ENCODE data around the gene NOC4L.

The NOC4L gene

GRCh38 chr12:132167611-132168310 is 23.5 kb downstream of the NOC4L start:
- Histone ChIP-seq H3F3A (ENCODE audit: insufficient read depth, low read length) (no peaks in the 10 kb centered on the region), H3K36me3 (ENCODE audit: insufficient read depth, low read length) (no peaks in the 10 kb centered on the region), H3K4me3 (ENCODE audit: low read depth, low read length, poor library complexity, severe bottlenecking) (no peak overlapping the region), H2AFZ (ENCODE audit: low read length) (no peak overlapping the region), H3K27me3 (ENCODE audit: insufficient read depth, low read length) (no peaks in the 10 kb centered on the region), H3K79me2 (ENCODE audit: insufficient read depth, low read length) (no peaks in the 10 kb centered on the region), H3K9me3 (ENCODE audit: low read length) (no peaks in the 10 kb centered on the region), H4K20me1 (ENCODE audit: insufficient read depth, low read length) (no peaks in the 10 kb centered on the region), H3K27ac (ENCODE audit: low read depth, low read length, poor library complexity, severe bottlenecking) (no peak overlapping the region), H3K4me1 (ENCODE audit: insufficient read depth, low read length, severe bottlenecking) (no peaks in the 10 kb centered on the region), H3K9me2 (ENCODE audit: low read depth, low read length) (no peaks in the 10 kb centered on the region), H3K4me2 (ENCODE audit: low read length) (peak overlapping the region; percentile 28; the same call in 1 of the 2 replicates), H3K9ac (ENCODE audit: low read length) (no peak overlapping the region)
- TF ChIP-seq CTCF (IDR thresholded peaks at IDR 0.05; ENCODE audit: low read length) (no peak), EZH2 (IDR thresholded peaks at IDR 0.05; ENCODE audit: borderline replicate concordance, low read length) (no peak)

GRCh38 chr12:132168311-132169031 is 24.2 kb downstream of the NOC4L start:
- no peaks in the 10 kb centered on the region for H3K9me2 ChIP-seq (ENCODE audit: low read depth, low read length)
- H4K20me1 ChIP-seq (ENCODE audit: insufficient read depth, low read length): no peaks in the 10 kb centered on the region
- no peaks in the 10 kb centered on the region for H3K4me1 ChIP-seq (ENCODE audit: insufficient read depth, low read length, severe bottlenecking)
- no peaks in the 10 kb centered on the region for H3F3A ChIP-seq (ENCODE audit: insufficient read depth, low read length)
- H3K27ac ChIP-seq (ENCODE audit: low read depth, low read length, poor library complexity, severe bottlenecking): no peak overlapping the region
- H3K27me3 ChIP-seq (ENCODE audit: insufficient read depth, low read length): no peaks in the 10 kb centered on the region
- H3K9ac ChIP-seq (ENCODE audit: low read length): no peak overlapping the region
- H3K79me2 ChIP-seq (ENCODE audit: insufficient read depth, low read length): no peaks in the 10 kb centered on the region
- H2AFZ ChIP-seq (ENCODE audit: low read length): no peak overlapping the region
- no peaks in the 10 kb centered on the region for H3K9me3 ChIP-seq (ENCODE audit: low read length)
- H3K4me2 ChIP-seq (ENCODE audit: low read length): no peak overlapping the region
- no peaks in the 10 kb centered on the region for H3K36me3 ChIP-seq (ENCODE audit: insufficient read depth, low read length)
- no peak for TF ChIP-seq CTCF (IDR thresholded peaks at IDR 0.05; ENCODE audit: low read length)
- TF ChIP-seq EZH2 (IDR thresholded peaks at IDR 0.05; ENCODE audit: borderline replicate concordance, low read length): no peak
- H3K4me3 ChIP-seq (ENCODE audit: low read depth, low read length, poor library complexity, severe bottlenecking): no peak overlapping the region

- Histone ChIP-seq H3K79me2 (ENCODE audit: insufficient read depth, low read length) (no peaks in the 10 kb centered on the region), H4K20me1 (ENCODE audit: insufficient read depth, low read length) (no peaks in the 10 kb centered on the region), H3K27me3 (ENCODE audit: insufficient read depth, low read length) (0 out of 2 replicates have a peak, but pooled peaks cover 5% of the 10 kb centered on the region), H3K36me3 (ENCODE audit: insufficient read depth, low read length) (no peaks in the 10 kb centered on the region), H3K9ac (ENCODE audit: low read length) (no peak overlapping the region), H3K9me2 (ENCODE audit: low read depth, low read length) (no peaks in the 10 kb centered on the region), H3K9me3 (ENCODE audit: low read length) (no peaks in the 10 kb centered on the region), H3K4me2 (ENCODE audit: low read length) (no peak overlapping the region), H3K4me1 (ENCODE audit: insufficient read depth, low read length, severe bottlenecking) (no peaks in the 10 kb centered on the region), H3F3A (ENCODE audit: insufficient read depth, low read length) (no peaks in the 10 kb centered on the region), H3K27ac (ENCODE audit: low read depth, low read length, poor library complexity, severe bottlenecking) (no peak overlapping the region), H2AFZ (ENCODE audit: low read length) (no peak overlapping the region), H3K4me3 (ENCODE audit: low read depth, low read length, poor library complexity, severe bottlenecking) (no peak overlapping the region)
- TF ChIP-seq EZH2 (IDR thresholded peaks at IDR 0.05; ENCODE audit: borderline replicate concordance, low read length) (no peak), CTCF (IDR thresholded peaks at IDR 0.05; ENCODE audit: low read length) (no peak)
These were observed 25.1 kb downstream of the NOC4L start for GRCh38 chr12:132169376-132169775.
